Calu3 (cell line): ENCODE data around the gene TRAM1L1. TPM values are rescaled to one million over a fixed set of nuclear protein-coding genes. Genes with fewer than 3 reads are reported as not detected.

ENCODE experiments used
- BruUV-seq: library from RNA; stranded (reverse); fragments of 400-500 nt; replicated peaks from 2 replicates; lab custom pipeline; 2021; lab: Mats Ljungman, UMichigan
- CTCF ChIA-PET: fragments of 300-600 bp; sonication (Branson Sonifier 250); formaldehyde crosslinking; loops from one replicate; lab custom pipeline; 2022; ENCODE audit warnings: antibody characterized with exemption; lab: Charles Lee
- DNase-seq: peaks from one replicate; pipeline ENCODE4 v3.0.0; 2022
- H3K27ac Mint-ChIP-seq: one replicate; pipeline ENCODE4 v1.8.0; 2022; ENCODE audit warnings: mixed read lengths; ENCODE audit not compliant: unreplicated experiment
- H3K27me3 Mint-ChIP-seq: one replicate; pipeline ENCODE4 v1.8.0; 2022; ENCODE audit warnings: mixed read lengths; ENCODE audit not compliant: unreplicated experiment
- H3K36me3 Mint-ChIP-seq: one replicate; pipeline ENCODE4 v1.8.0; 2022; ENCODE audit warnings: mild to moderate bottlenecking, moderate library complexity, mixed read lengths; ENCODE audit not compliant: insufficient read depth, unreplicated experiment
- H3K4me1 Mint-ChIP-seq: one replicate; pipeline ENCODE4 v1.8.0; 2022; ENCODE audit warnings: mild to moderate bottlenecking, low read depth, mixed read lengths; ENCODE audit not compliant: unreplicated experiment
- H3K4me3 Mint-ChIP-seq: one replicate; pipeline ENCODE4 v1.8.0; 2022; ENCODE audit warnings: mild to moderate bottlenecking, low read depth, moderate library complexity, mixed read lengths; ENCODE audit not compliant: unreplicated experiment
- H3K9me3 Mint-ChIP-seq: one replicate; pipeline ENCODE4 v1.8.0; 2022; ENCODE audit warnings: low read depth, mixed read lengths; ENCODE audit not compliant: unreplicated experiment
- CTCF ChIP-seq: fragments of 200-600 bp; IDR thresholded peaks from one replicate; pipeline ENCODE4 v1.8.0; 2022; ENCODE audit warnings: antibody characterized with exemption; ENCODE audit not compliant: unreplicated experiment
- intact Hi-C: fragments of 100-400 bp; cut with micrococcal nuclease; formaldehyde crosslinking; loops from one replicate; pipeline ENCODE4 v1.10.0; 2022; ENCODE audit not compliant: unreplicated experiment
- total RNA-seq: library from RNA; stranded (reverse); gene quantifications from 2 replicates; pipeline ENCODE4 v1.2.3, GENCODE V29; 2022

Gene TRAM1L1
- total RNA-seq, 1 experiment from 2014 or later: 1.4 TPM

DNA sequence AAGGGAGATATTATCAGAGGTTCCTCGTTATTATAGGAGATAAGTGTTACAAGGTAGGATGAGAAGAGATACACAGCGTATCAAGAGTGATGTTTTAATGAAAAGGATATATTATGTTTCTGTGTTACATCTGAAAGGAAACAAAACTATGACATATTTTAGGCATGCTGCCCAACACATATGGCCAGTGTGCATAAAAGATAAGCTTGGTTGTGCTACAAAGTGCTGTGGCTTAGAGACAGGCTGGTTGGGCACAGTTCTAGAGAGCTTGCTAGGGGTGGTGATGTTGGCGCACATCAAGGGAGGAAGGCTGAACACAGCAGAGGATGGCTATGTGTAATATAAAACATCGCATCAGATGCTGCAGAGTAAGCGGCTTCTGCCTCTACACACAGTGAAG lies 42.4 kb downstream of the TRAM1L1 start:
- no peak for TF ChIP-seq CTCF
- Mint-ChIP-seq H3K4me3 (no peak overlapping the region), H3K27ac (no peak overlapping the region), H3K9me3 (peaks cover 2% of the 10 kb centered on the region), H3K27me3 (no peaks in the 10 kb centered on the region), H3K36me3 (no peaks in the 10 kb centered on the region), H3K4me1 (no peaks in the 10 kb centered on the region)
- CTCF ChIA-PET: no interaction called here
- intact Hi-C loops: no loop called here
- BruUV-seq: no TSS peak
- DNase-seq: no peak
